GM12873 (cell line): Measurements from ENCODE around the gene UBL5.

Experiments
- CTCF ChIP-seq: IDR thresholded peaks from 2 replicates; pipeline ENCODE4 v1.5.1; 2012; ENCODE audit warnings: low read depth, mild to moderate bottlenecking, moderate library complexity, low read length, control low read depth; ENCODE audit not compliant: insufficient read depth; ENCODE audit errors: missing control alignments

The UBL5 gene

GRCh38 chr19:9875796-9876195 is 48.1 kb downstream of the UBL5 start:
- TF ChIP-seq CTCF: no peak

DNA sequence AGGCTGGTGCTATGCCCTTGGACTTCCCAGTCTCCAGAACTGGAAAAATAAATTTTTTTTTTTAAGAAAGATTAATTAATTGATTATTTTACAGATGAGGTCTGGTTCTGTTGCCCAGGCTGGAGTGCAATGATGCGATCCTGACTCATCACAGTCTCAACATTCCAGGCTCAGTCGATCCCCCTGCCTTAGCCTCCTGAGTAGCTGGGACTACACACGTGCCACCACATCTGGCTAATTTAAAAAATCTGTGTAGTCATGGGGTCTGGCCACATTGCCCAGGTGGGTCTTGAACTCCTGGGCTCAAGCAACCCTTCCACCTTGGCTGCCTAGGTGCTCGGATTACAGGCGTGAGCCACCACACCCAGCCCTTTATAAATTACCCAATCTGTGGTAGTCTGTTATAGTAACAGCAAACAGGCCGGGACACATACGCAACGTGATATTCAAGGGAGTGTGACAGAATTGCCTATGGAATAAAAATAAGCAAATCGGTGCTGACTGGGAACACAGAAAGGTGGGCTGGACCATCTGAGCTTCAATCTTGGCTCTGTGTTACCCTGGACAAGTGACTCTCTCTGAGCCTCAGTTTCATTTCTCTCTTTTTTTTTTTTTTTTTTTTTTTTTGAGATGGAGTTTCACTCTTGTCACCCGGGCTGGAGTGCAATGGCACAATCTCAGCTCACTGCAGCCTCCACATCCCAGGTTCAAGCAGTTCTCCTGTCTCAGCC is 50.2 kb downstream of the UBL5 start:
- TF ChIP-seq CTCF: no peak

- no peak for TF ChIP-seq CTCF
These were observed 50.9 kb downstream of the UBL5 start for GRCh38 chr19:9878511-9879196.
